NCI-H446 treated with DMSO at 0.1 percent for 48 hours (cell line): Measurements from ENCODE around the gene SNF8.

Experiments
- DNase-seq: peaks from one replicate; lab custom pipeline; 2025; lab: John Stamatoyannopoulos, UW

SNF8 gene

GRCh38 chr17:48928876-48929811 is 15.5 kb downstream of the SNF8 start:
- no peak for DNase-seq

GRCh38 chr17:48927978-48928745 is 16.5 kb downstream of the SNF8 start:
- no peak for DNase-seq

- DNase-seq = no peak
These were observed 18.7 kb downstream of the SNF8 start for GRCh38 chr17:48925991-48926342.

- no peak for DNase-seq
These were observed 19.2 kb downstream of the SNF8 start for GRCh38 chr17:48925251-48925990.

- no peak for DNase-seq
These were observed 29.0 kb downstream of the SNF8 start for GRCh38 chr17:48915459-48916282.

GRCh38 chr17:48912476-48912875 is 32.2 kb downstream of the SNF8 start:
- no peak for DNase-seq

GRCh38 chr17:48910370-48910769 is 34.3 kb downstream of the SNF8 start:
- no peak for DNase-seq

- no peak for DNase-seq
These were observed 34.9 kb downstream of the SNF8 start for GRCh38 chr17:48909783-48910182.

- peak; percentile 51 for DNase-seq
These were observed 35.7 kb downstream of the SNF8 start for GRCh38 chr17:48908853-48909394.

GRCh38 chr17:48908047-48908843 is 36.4 kb downstream of the SNF8 start, which contains the start of gene UBE2Z:
TSS of gene UBE2Z (plus strand) at chr17:48908407. CDS start at chr17:48908504, 97 bp downstream.
- peak; percentile 84 for DNase-seq

- no peak for DNase-seq
These were observed 37.0 kb downstream of the SNF8 start for GRCh38 chr17:48907713-48908046.

GRCh38 chr17:48905987-48906515 is 38.6 kb downstream of the SNF8 start:
- DNase-seq = no peak

- DNase-seq = no peak
These were observed 40.2 kb downstream of the SNF8 start for GRCh38 chr17:48904428-48904827.

GRCh38 chr17:48903401-48903800 is 41.2 kb downstream of the SNF8 start:
- DNase-seq = no peak

GRCh38 chr17:48901241-48901640 is 43.4 kb downstream of the SNF8 start:
- DNase-seq = no peak

- no peak for DNase-seq
These were observed 49.8 kb downstream of the SNF8 start for GRCh38 chr17:48894886-48895285.

GRCh38 chr17:48893646-48894508 is 50.8 kb downstream of the SNF8 start:
- DNase-seq = no peak

GRCh38 chr17:48892940-48893645 is 51.5 kb downstream of the SNF8 start:
- no peak for DNase-seq

- no peak for DNase-seq
These were observed 54.6 kb downstream of the SNF8 start for GRCh38 chr17:48890086-48890485.
